HG02642 (cell line): ENCODE results near the gene SMIM13.
A peak's percentile ranks its signal among the peaks of the same experiment; 100 is the strongest.

Experiments used
- ATAC-seq: cut with Tn5 transposase; IDR thresholded peaks from one replicate; pipeline ENCODE4 v1.9.1; 2021; ENCODE audit warnings: mild to moderate bottlenecking; ENCODE audit not compliant: unreplicated experiment, poor library complexity

Gene SMIM13

GRCh38 chr6:11120271-11121005 is 26.8 kb downstream of the SMIM13 start:
- no peak for ATAC-seq

DNA sequence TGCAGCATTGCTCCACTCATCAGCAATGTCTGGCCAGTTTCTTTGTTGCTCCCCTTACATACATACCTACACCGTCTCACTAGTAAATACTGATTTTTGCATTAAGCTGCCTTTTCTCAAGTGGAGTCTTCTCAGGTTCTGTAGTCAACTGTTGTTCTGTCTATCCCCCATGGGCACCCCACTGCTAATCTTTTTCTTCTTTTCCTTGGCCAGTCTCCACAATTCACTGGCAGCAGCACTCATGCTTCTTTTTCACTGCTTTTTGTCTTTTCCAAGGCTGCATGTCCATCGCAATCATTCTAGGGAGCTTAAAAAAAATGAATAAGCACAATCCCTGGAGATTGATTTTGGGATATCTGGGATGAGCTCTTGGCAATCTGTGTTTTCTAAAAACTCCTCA is 28.2 kb downstream of the SMIM13 start:
- no peak for ATAC-seq

DNA sequence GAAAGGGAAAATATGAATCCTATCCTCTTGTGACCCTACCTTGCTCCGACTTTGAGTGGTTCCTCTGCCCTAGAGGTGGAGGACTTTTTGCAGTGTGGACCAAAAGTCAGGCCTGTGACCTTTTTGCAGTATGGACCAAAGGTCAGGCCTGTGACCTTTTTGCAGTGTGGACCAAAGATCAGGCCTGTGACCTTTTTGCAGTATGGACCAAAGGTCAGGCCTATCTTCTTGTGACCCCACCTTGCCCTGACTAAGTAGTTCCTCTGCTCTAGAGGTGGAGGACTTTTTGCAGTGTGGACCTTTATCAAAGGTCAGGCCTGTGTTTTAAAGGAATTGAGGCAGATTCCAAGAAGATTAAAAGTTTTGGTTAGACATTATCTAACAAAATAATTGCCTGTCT is 28.7 kb downstream of the SMIM13 start:
- ATAC-seq = no peak

GRCh38 chr6:11123978-11124377 is 30.3 kb downstream of the SMIM13 start:
- ATAC-seq = no peak

DNA sequence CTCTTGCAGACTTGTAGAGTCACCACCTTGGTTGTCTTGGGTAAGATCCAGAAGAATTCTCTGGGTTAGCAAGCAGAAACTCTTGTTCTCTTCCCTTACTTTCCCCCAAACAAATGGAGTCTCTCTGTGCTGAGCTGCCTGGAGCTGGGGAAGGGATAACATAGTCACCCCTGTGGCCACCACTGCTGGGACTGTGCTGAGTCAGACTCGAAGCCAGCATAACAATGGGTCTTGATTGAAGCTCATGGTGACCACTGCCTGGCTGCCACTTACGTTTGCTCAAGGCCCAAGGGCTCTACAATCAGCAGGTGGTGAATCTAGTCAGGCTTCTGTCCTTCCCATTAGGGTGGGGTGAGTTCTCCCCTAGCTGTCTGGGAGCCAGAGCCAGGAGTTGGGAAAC is 33.2 kb downstream of the SMIM13 start:
- no peak for ATAC-seq

DNA sequence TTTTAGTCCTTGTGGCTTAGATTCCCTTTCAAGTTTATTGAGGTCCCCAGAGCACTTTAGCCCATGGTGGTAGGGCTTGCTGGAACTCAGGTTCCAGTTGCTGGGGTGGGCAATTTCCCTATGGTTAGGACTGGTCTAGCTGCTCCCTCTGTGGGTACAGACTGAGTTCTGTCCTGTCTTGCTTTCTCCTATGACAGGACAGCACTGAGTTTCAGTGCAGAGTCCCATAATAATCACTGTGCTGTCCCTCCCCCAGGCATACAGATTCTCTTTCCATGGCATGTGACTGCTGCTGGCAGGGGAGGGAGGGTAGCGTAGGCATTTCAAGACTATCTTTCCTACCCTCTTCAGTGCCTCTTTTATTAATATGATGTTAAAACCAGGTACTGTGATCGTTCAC is 35.0 kb downstream of the SMIM13 start:
- ATAC-seq = no peak

- ATAC-seq = no peak
Measured at GRCh38 chr6:11129908-11130565, 36.4 kb downstream of the SMIM13 start.

- ATAC-seq = no peak
Measured at GRCh38 chr6:11130605-11131004, 37.0 kb downstream of the SMIM13 start.

GRCh38 chr6:11132194-11132888 is 38.7 kb downstream of the SMIM13 start:
- ATAC-seq = no peak

GRCh38 chr6:11133281-11133680 is 39.6 kb downstream of the SMIM13 start:
- no peak for ATAC-seq

- ATAC-seq = no peak
Measured at GRCh38 chr6:11136809-11137208, 43.2 kb downstream of the SMIM13 start.

DNA sequence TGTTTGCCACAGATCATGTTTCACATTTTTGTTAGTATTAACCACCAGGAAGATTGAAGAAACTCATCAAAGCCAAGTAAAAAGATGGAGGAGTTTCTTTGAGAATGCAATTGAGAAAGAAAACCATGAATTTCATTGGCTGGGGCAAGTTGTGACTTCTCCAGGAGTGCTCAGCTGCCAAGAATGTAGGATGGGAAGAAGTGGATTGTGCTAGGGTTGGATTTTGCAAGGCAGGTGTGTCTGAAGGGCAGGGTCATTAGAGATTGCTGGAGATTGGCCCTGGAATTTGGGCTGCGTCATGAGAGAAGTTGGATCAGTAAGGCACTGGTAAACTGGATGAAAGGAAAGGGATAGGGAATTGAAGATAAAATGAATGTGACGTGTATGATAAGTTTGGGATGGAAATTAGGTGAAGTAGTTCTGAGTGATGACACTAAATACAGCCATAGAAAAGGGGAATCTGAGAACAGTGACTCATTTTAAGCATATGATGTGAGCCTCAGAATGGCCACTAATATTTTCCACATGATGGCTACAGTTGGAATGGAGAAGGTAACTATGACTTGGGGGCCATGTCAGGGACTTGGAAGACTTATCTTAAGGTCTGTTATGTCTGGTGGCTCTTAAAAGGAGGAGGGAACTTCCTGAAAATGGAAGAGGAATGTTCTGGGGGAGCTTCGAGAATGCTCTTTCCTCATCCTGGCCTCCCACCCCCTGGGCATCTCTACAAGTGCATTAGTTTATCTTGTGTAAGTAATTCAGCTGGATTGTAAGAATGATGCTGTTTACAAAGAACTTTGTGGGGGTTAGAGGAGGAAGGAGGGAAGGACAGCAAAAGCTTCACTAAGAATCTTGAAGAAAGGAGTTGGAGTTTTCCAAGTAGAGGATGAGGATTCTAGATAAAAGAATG is 45.7 kb downstream of the SMIM13 start:
- ATAC-seq = no peak

DNA sequence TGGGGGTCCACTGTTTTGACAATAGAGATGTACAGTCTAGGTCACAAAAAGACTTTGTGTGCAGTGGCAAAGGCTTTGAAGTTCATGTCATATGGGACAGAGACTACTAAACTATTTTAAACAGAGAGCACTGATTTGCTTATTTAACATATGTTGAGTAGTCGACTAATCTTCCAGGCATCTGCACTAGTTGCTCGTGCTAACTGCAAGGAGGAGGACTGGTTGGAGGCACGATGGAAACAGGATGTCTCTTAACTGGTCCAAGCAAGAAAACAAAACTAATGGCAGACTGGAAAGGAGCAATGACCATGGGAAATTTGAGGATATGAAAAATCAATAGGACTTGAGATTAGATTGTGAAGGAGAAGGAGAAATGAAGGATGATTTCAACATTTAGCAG is 46.4 kb downstream of the SMIM13 start:
- ATAC-seq = no peak

GRCh38 chr6:11141295-11141694 is 47.7 kb downstream of the SMIM13 start:
- no peak for ATAC-seq

DNA sequence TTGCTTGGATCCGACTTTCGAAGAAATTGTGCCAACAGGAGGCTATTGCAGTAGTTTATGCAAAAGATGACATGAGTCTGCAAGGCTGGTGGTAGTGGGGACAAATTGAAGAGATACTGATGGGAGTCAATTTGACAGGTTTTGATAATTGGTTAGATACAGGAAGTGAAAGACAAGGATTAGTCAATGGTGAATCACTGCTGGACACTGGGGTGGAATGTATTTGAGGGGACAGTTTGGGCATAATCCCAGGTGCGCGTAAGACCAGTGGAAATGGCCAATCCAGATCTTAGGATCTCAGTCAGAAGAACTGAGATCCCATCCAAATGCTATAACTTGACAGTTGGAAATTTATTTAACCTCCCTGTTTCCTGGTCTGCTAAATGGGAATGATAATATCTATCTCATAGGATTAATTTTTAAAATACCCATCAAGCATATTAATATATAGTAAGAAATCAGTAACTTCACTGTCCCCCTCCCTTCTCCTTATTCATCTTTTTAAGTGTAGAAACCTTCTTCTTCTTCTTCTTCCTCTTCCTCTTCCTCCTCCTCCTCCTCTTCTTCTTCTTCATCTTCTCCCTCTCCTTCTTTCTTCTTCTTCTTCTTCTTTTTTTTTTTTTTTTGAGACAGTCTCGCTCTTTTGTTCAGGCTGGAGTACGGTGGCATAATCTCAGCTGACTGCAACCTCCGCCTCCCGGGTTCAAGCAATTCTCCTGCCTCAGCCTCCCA is 48.8 kb downstream of the SMIM13 start:
- ATAC-seq = no peak

DNA sequence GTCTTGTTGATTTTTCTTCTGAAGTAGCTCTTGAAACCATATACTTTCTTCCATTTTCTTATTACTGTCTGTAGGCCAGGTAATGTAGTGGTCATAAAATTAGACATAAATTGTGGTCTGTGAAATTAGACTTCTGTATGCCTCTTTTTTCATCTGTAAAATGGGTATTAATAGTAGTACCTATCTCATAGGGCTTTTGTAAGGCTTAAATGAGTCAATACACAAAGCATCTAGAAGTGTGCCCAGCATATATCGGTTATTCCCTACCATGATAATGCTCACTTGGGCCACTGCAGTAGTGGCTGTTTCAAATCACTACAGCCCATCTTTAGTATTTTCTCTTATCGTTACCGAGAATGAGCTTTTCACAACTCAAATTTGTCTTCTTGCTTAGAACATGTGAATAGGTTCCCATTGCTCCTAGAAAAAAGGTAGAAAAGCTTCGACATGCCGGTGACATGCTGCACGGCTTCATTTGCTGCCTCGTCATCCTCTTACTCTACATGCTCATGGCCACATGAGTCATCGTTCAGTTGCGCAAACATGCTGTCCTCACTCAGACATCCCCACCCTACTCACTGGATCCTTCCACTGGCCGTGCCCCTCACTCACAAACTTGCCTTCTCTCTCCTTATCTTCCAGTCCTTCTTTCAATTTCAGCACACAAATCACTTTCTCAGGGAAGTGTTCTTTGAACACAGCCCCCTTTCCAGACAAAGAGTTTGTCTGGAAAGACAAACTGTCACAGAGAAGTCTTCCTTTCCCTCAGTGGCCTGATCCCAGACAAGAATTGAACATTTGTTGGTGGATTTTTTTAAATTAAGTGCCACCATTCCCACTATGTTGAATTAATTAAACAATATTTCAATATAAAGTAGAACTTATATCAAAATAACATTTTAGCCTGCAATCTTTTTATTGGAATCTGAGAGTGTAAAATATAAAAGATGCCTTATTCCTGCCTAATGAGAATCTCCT is 50.0 kb downstream of the SMIM13 start:
- no peak for ATAC-seq

GRCh38 chr6:11144393-11144851 is 50.8 kb downstream of the SMIM13 start:
- ATAC-seq = peak; percentile 88

GRCh38 chr6:11146117-11146826 is 52.6 kb downstream of the SMIM13 start:
- ATAC-seq = no peak
